AG09309 (cell line): ENCODE results near the gene TRIM15.
"Not testable (repeated sequence)": the region's sequence is repeated elsewhere in the genome, so short reads cannot be mapped to it uniquely, and the experiment has no call there.

Experiments used
- DNase-seq: peaks from one replicate; pipeline ENCODE4 v3.0.0-alpha.2; 2010; ENCODE audit warnings: low read depth
- H3K4me3 ChIP-seq: 2 replicates; pipeline ENCODE4 v1.5.1; 2011; ENCODE audit warnings: mild to moderate bottlenecking, low read depth, low read length, moderate library complexity; ENCODE audit not compliant: control insufficient read depth
- TF ChIP-seq, protein P1 (sequence below): IDR thresholded peaks from 2 replicates; pipeline ENCODE4 v1.5.1; 2011; ENCODE audit warnings: mild to moderate bottlenecking, low read depth, low read length, inconsistent platforms; ENCODE audit not compliant: insufficient read depth, control insufficient read depth; ENCODE audit errors: missing control alignments

Gene TRIM15

DNA sequence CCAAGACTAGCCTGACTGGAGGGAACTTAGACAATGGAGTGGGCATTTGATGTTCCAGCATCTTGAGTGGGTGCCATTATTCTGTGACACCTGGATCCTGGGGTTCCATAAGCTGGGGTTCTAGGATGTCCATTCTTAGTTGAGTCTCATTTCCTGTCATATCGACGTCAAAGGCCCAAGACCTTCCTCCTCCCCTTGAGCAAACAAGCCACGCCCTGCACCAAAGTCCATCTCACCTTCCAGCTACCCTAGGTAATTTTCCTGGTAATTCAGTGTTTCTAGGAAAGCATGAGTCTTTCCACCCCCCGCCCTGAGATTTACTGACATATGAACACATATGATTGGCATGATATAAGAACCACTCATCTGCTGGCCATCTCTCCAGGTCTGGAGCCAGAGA, 27.6 kb upstream of the TRIM15 start, which contains the start of gene TRIM40:
TRIM40 (plus strand) TSS at position 384 of the 400 bp plus-strand sequence. CDS start 897 bp downstream, outside the sequence.
- H3K4me3 ChIP-seq: no peak within 1 kb of the TSS
- no peak for DNase-seq
- TF ChIP-seq, protein P1, sequence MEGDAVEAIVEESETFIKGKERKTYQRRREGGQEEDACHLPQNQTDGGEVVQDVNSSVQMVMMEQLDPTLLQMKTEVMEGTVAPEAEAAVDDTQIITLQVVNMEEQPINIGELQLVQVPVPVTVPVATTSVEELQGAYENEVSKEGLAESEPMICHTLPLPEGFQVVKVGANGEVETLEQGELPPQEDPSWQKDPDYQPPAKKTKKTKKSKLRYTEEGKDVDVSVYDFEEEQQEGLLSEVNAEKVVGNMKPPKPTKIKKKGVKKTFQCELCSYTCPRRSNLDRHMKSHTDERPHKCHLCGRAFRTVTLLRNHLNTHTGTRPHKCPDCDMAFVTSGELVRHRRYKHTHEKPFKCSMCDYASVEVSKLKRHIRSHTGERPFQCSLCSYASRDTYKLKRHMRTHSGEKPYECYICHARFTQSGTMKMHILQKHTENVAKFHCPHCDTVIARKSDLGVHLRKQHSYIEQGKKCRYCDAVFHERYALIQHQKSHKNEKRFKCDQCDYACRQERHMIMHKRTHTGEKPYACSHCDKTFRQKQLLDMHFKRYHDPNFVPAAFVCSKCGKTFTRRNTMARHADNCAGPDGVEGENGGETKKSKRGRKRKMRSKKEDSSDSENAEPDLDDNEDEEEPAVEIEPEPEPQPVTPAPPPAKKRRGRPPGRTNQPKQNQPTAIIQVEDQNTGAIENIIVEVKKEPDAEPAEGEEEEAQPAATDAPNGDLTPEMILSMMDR: no peak

DNA sequence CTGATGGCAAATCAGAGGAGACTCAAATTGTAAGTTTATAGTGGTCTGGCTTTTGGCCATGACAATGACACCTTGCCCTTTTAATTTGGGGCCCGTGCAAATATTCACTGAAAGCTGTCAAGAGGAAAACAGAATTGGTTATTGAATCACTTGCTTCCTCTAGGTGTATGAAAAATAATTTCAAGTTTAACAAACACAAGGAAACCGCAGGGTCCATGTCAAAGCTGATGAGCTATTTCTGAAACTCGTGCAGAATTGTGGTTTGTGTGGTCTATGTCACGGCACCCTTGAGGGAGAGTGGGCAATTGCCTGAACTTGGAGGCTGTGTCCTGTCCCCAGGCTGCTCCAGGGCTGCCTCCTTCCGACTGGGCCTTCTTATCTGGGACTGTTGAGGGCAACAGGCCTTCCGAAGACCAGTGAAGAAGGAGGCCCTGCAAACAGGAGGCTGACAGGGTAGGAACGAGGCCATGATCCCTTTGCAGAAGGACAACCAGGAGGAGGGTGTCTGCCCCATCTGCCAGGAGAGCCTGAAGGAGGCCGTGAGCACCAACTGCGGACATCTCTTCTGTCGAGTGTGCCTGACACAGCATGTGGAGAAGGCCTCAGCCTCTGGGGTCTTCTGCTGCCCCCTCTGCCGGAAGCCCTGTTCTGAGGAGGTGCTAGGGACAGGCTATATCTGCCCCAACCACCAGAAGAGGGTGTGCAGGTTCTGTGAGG, 26.6 kb upstream of the TRIM15 start:
- no peak for DNase-seq
- H3K4me3 ChIP-seq: no peak overlapping the region
- TF ChIP-seq, protein P1: no peak

DNA sequence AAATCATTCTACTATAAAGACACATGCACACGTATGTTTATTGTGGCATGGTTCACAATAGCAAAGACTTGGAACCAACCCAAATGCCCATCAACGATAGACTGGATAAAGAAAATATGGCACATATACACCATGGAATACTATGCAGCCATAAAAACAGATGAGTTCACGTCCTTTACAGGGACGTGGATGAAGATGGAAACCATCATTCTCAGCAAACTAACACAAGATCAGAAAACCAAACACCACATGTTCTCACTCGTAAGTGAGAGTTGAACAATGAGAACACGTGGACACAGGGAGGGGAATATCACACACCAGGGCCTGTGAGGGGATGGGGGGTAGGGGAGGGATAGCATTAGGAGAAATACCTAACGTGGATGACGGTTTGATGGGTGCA, 23.1 kb upstream of the TRIM15 start:
- not testable (repeated sequence) for H3K4me3 ChIP-seq, DNase-seq

DNA sequence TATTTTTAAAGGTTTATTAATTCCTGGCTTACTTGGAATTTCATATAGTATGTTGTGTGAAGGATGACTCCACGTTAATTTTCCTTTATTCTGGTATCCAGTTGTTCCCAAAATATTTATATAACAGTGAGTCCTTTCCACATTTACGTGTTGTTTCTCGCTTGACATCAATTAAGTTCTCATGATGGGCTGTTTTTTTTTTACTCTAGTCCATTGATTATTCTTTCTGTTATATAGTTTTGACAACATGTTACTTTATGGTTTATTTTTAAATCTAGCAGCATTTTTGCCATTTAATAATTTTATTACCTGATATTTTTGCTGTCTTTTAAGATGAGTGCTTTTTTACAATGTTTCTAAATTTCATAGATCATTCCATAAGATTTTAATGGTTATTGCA, 20.7 kb upstream of the TRIM15 start:
- H3K4me3 ChIP-seq: no peak overlapping the region
- TF ChIP-seq, protein P1: no peak
- DNase-seq: no peak

DNA sequence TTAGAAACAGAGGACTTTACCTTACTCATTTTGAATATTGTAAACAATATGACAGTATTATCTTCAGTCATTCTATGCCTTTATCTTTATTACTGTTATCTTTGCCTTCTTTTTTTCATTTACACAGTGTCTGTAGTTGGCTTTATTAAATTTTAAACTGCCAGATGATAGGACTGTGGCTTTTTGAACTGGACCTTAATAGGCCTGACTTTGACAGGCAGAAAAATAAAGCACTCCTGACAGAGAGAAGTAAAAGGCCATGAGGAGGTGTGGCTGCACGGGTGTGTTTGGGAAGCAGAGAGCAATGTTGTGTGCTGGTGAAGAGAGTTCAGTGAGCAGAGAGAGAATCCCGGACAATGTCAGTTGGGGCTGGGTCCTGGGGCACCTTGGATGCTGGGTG, 19.6 kb upstream of the TRIM15 start:
- H3K4me3 ChIP-seq: no peak overlapping the region
- TF ChIP-seq, protein P1: no peak
- no peak for DNase-seq

DNA sequence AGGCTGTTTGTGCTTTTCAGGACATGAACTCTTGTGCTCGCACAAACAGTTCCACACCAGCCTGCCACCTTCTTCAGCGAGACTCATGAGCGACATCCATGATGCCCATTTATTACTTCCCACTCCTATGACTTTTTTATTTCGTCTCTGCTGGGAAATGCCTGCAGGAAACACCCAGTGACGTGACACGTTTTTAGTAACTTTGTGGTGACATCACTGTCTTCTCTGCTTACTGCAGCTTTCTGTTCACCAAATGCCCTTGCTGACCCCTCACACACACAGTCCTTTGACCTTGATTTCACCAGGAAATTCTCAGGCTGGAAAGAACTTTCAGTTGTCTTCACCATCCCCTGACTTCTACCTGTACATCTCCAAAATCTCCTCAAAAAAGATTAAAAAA, 18.5 kb upstream of the TRIM15 start:
- TF ChIP-seq, protein P1: no peak
- no peak for DNase-seq

DNA sequence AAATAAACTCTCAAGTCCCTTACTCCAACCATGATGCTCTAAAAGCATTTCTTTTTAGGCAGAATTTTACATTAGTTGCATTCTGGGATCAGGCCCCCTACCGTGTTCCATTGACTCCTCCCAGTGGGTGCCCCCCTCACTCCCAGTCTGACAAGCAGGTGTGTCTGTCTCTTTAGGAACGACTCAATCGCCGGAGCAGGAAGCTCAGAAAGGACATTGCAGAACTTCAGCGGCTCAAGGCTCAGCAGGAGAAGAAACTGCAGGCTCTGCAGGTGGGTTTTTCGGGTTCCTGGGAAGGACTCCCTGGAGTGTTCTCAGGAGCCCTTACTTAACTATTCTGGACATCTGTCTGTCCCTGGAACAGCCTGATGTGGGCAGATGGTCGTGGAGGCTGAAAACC, 17.5 kb upstream of the TRIM15 start:
- TF ChIP-seq, protein P1: no peak
- DNase-seq: no peak
- H3K4me3 ChIP-seq: no peak overlapping the region

More for the DNA sequence above, 18.5 kb upstream of the TRIM15 start:
- H3K4me3 ChIP-seq: no peak overlapping the region
